ENCODE measurements around the gene ST6GALNAC3. TPM values are rescaled to one million over a fixed set of nuclear protein-coding genes. Genes with fewer than 3 reads are reported as not detected.
A peak's percentile ranks its signal among the peaks of the same experiment; 100 is the strongest.

ST6GALNAC3 gene
- polyA plus RNA-seq, 2 of the 4 experiments (the other 2 are of a cell fraction), result 1.1 to 1.2 TPM

- ATAC-seq (no peak), FAIRE-seq (no peak), DNase-seq (ENCODE audit: low read depth in 1 of 2, low spot score in 1 of 2) (no peak)
- TF ChIP-seq POLR2A (IDR thresholded peaks at IDR 0.05; ENCODE audit: low read length), result no peak
- TF ChIP-seq NR3C1 (IDR thresholded peaks at IDR 0.05), result no peak
- TF ChIP-seq CBX8 (IDR thresholded peaks at IDR 0.05), result no peak
- no peak for TF ChIP-seq E2F6 (IDR thresholded peaks at IDR 0.05; ENCODE audit: borderline replicate concordance, low read depth)
- TF ChIP-seq, protein P1, sequence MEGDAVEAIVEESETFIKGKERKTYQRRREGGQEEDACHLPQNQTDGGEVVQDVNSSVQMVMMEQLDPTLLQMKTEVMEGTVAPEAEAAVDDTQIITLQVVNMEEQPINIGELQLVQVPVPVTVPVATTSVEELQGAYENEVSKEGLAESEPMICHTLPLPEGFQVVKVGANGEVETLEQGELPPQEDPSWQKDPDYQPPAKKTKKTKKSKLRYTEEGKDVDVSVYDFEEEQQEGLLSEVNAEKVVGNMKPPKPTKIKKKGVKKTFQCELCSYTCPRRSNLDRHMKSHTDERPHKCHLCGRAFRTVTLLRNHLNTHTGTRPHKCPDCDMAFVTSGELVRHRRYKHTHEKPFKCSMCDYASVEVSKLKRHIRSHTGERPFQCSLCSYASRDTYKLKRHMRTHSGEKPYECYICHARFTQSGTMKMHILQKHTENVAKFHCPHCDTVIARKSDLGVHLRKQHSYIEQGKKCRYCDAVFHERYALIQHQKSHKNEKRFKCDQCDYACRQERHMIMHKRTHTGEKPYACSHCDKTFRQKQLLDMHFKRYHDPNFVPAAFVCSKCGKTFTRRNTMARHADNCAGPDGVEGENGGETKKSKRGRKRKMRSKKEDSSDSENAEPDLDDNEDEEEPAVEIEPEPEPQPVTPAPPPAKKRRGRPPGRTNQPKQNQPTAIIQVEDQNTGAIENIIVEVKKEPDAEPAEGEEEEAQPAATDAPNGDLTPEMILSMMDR (IDR thresholded peaks at IDR 0.05), result no peak
- no peak for TF ChIP-seq GATA3 (IDR thresholded peaks at IDR 0.05; ENCODE audit: borderline replicate concordance)
- TF ChIP-seq JUN (IDR thresholded peaks at IDR 0.05), result no peak
- no peak for TF ChIP-seq TFCP2L1 (CRISPR knock-in tag; IDR thresholded peaks at IDR 0.05)
- no peak for TF ChIP-seq HOXB5 (CRISPR knock-in tag; IDR thresholded peaks at IDR 0.05)
- TF ChIP-seq JUNB (IDR thresholded peaks at IDR 0.05), result no peak
- TF ChIP-seq, protein P2, sequence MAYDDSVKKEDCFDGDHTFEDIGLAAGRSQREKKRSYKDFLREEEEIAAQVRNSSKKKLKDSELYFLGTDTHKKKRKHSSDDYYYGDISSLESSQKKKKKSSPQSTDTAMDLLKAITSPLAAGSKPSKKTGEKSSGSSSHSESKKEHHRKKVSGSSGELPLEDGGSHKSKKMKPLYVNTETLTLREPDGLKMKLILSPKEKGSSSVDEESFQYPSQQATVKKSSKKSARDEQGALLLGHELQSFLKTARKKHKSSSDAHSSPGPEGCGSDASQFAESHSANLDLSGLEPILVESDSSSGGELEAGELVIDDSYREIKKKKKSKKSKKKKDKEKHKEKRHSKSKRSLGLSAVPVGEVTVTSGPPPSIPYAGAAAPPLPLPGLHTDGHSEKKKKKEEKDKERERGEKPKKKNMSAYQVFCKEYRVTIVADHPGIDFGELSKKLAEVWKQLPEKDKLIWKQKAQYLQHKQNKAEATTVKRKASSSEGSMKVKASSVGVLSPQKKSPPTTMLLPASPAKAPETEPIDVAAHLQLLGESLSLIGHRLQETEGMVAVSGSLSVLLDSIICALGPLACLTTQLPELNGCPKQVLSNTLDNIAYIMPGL (CRISPR knock-in tag; IDR thresholded peaks at IDR 0.05; ENCODE audit: borderline replicate concordance), result no peak
- TF ChIP-seq BCL3 (IDR thresholded peaks at IDR 0.05), result no peak
- no peak for TF ChIP-seq BHLHE40 (IDR thresholded peaks at IDR 0.05; ENCODE audit: low read depth, low read length)
- no peak for TF ChIP-seq FOSL2 (IDR thresholded peaks at IDR 0.05)
- no peak for TF ChIP-seq FOSL2 (CRISPR knock-in tag; IDR thresholded peaks at IDR 0.05)
- TF ChIP-seq RAD21 (conservative IDR thresholded peaks at IDR 0.05 in 1 of 2, IDR thresholded peaks at IDR 0.05 in 1 of 2), result no peak
- TF ChIP-seq HOXA7 (CRISPR knock-in tag; IDR thresholded peaks at IDR 0.05), result no peak
- no peak for TF ChIP-seq EHF (CRISPR knock-in tag; IDR thresholded peaks at IDR 0.05)
- TF ChIP-seq ESRRA (IDR thresholded peaks at IDR 0.05; ENCODE audit: borderline replicate concordance, low read length), result no peak
- no peak for TF ChIP-seq PHF8 (IDR thresholded peaks at IDR 0.05; ENCODE audit: borderline replicate concordance, low read depth)
- Histone ChIP-seq H3K4me2 (no peak overlapping the region), H3K4me1 (no peaks in the 10 kb centered on the region), H3K27ac (no peak overlapping the region), H3K4me3 (no peak overlapping the region), H3K9me3 (no peaks in the 10 kb centered on the region)
- ChIA-PET CTCF (no interaction called here), POLR2A (no interaction called here)
- WGBS (ENCODE audit: missing lambda C conversion rate), result 25% methylated on average over 2 of the region's 2 CpGs
Measured at GRCh38 chr1:76317299-76317900, 242.9 kb downstream of the ST6GALNAC3 start.

- H3K4me3 ChIP-seq, result no peak overlapping the region
- ChIA-PET CTCF (interaction anchor here (0.6 to 1.4 kb wide), 5 partner anchors 10 to 1201 kb away, joined by 3 to 4 read pairs (median 3); no protein-coding TSS in a partner anchor), POLR2A (no interaction called here)
- no peak overlapping the region for H3K4me2 ChIP-seq
- FAIRE-seq, result no peak
- DNase-seq (ENCODE audit: low read depth in 1 of 2, low spot score in 1 of 2), result peak; percentile 5 to 61
- no peak overlapping the region for H3K27ac ChIP-seq
- 3% methylated on average over 3 of the region's 3 CpGs for WGBS (ENCODE audit: missing lambda C conversion rate)
- H3K9me3 ChIP-seq, result no peaks in the 10 kb centered on the region
- TF ChIP-seq SMC3 (IDR thresholded peaks at IDR 0.05) (peak; percentile 48; the same call in 2 of the 3 replicates), RAD21 (conservative IDR thresholded peaks at IDR 0.05 in 1 of 2, IDR thresholded peaks at IDR 0.05 in 1 of 2) (peak; percentile 58 to 69), POLR2AphosphoS2 (conservative IDR thresholded peaks at IDR 0.05; ENCODE audit: low read length) (no peak)
- TF ChIP-seq, protein P1 (IDR thresholded peaks at IDR 0.05), result peak; percentile 52
- H3K4me1 ChIP-seq, result no peaks in the 10 kb centered on the region
- ATAC-seq, result peak; percentile 34 to 75; a peak in 3 of 6 replicates
Measured at GRCh38 chr1:76330991-76331603, 256.6 kb downstream of the ST6GALNAC3 start.

Measured in A549 (cell line).